ENCODE results near the gene RPL13. TPM values are rescaled to one million over a fixed set of nuclear protein-coding genes. Genes with fewer than 3 reads are reported as not detected.

The RPL13 gene
- total and polyA plus RNA-seq, 2 donors (not counting 1 experiment from before 2014, with no cell fraction given), result 1,442 to 3,823 TPM

GRCh38 chr16:89599451-89599858, 39.0 kb downstream of the RPL13 start:
- Histone ChIP-seq H3K9ac (ENCODE audit: insufficient read depth, low read length) (no peak overlapping the region), H3K4me2 (ENCODE audit: extremely low read depth, insufficient read depth, low read length) (no peak overlapping the region), H3K9me3 (ENCODE audit: control insufficient read depth, insufficient read depth, low read depth, low read length) (no peaks in the 10 kb centered on the region), H4K20me1 (ENCODE audit: control insufficient read depth, extremely low read depth, insufficient read depth, low read length) (no peaks in the 10 kb centered on the region), H3K4me3 (replicated peaks in 1 of 4; ENCODE audit: control extremely low read depth in 1 of 4, insufficient read depth in 1 of 4, low read depth in 3 of 4, low read length in 4 of 4) (no peak overlapping the region), H2AFZ (ENCODE audit: low read length) (no peak overlapping the region), H3K4me1 (ENCODE audit: control insufficient read depth, extremely low read depth, insufficient read depth, low read length) (peaks cover 12% of the 10 kb centered on the region), H3K79me2 (ENCODE audit: control insufficient read depth, insufficient read depth, low read length) (no peaks in the 10 kb centered on the region), H3K27ac (ENCODE audit: insufficient read depth, low read length) (no peak overlapping the region), H3K36me3 (ENCODE audit: control insufficient read depth, insufficient read depth, low read length) (peaks cover 3% of the 10 kb centered on the region), H3K27me3 (ENCODE audit: control insufficient read depth, insufficient read depth, low read length) (no peaks in the 10 kb centered on the region)
- TF ChIP-seq CTCF (conservative IDR thresholded peaks at IDR 0.05 in 1 of 2, IDR thresholded peaks at IDR 0.05 in 1 of 2; ENCODE audit: low read depth in 1 of 2, low read length in 2 of 2) (peak in 1 of 2 donors; percentile 30), EZH2 (IDR thresholded peaks at IDR 0.05; ENCODE audit: low read length, missing control alignments) (no peak)
- DNase-seq (ENCODE audit: low read depth in 2 of 2), result no peak

GRCh38 chr16:89599902-89600301, 39.4 kb downstream of the RPL13 start:
- Histone ChIP-seq H3K9me3 (ENCODE audit: control insufficient read depth, insufficient read depth, low read depth, low read length) (no peaks in the 10 kb centered on the region), H3K27ac (ENCODE audit: insufficient read depth, low read length) (no peak overlapping the region), H3K27me3 (ENCODE audit: control insufficient read depth, insufficient read depth, low read length) (no peaks in the 10 kb centered on the region), H3K79me2 (ENCODE audit: control insufficient read depth, insufficient read depth, low read length) (no peaks in the 10 kb centered on the region), H3K36me3 (ENCODE audit: control insufficient read depth, insufficient read depth, low read length) (peaks cover 3% of the 10 kb centered on the region), H3K4me2 (ENCODE audit: extremely low read depth, insufficient read depth, low read length) (no peak overlapping the region), H3K4me3 (replicated peaks in 1 of 4; ENCODE audit: control extremely low read depth in 1 of 4, insufficient read depth in 1 of 4, low read depth in 3 of 4, low read length in 4 of 4) (no peak overlapping the region), H3K9ac (ENCODE audit: insufficient read depth, low read length) (no peak overlapping the region), H2AFZ (ENCODE audit: low read length) (no peak overlapping the region), H4K20me1 (ENCODE audit: control insufficient read depth, extremely low read depth, insufficient read depth, low read length) (no peaks in the 10 kb centered on the region), H3K4me1 (ENCODE audit: control insufficient read depth, extremely low read depth, insufficient read depth, low read length) (peaks cover 12% of the 10 kb centered on the region)
- TF ChIP-seq CTCF (conservative IDR thresholded peaks at IDR 0.05 in 1 of 2, IDR thresholded peaks at IDR 0.05 in 1 of 2; ENCODE audit: low read depth in 1 of 2, low read length in 2 of 2) (no peak), EZH2 (IDR thresholded peaks at IDR 0.05; ENCODE audit: low read length, missing control alignments) (no peak)
- no peak for DNase-seq (ENCODE audit: low read depth in 2 of 2)

GRCh38 chr16:89600427-89600826, 39.9 kb downstream of the RPL13 start:
- Histone ChIP-seq H3K4me1 (ENCODE audit: control insufficient read depth, extremely low read depth, insufficient read depth, low read length) (peaks cover 12% of the 10 kb centered on the region), H3K36me3 (ENCODE audit: control insufficient read depth, insufficient read depth, low read length) (peaks cover 3% of the 10 kb centered on the region), H3K9me3 (ENCODE audit: control insufficient read depth, insufficient read depth, low read depth, low read length) (no peaks in the 10 kb centered on the region), H3K27me3 (ENCODE audit: control insufficient read depth, insufficient read depth, low read length) (no peaks in the 10 kb centered on the region), H3K79me2 (ENCODE audit: control insufficient read depth, insufficient read depth, low read length) (no peaks in the 10 kb centered on the region), H4K20me1 (ENCODE audit: control insufficient read depth, extremely low read depth, insufficient read depth, low read length) (no peaks in the 10 kb centered on the region), H3K27ac (ENCODE audit: insufficient read depth, low read length) (no peak overlapping the region), H3K4me3 (replicated peaks in 1 of 4; ENCODE audit: control extremely low read depth in 1 of 4, insufficient read depth in 1 of 4, low read depth in 3 of 4, low read length in 4 of 4) (no peak overlapping the region), H3K4me2 (ENCODE audit: extremely low read depth, insufficient read depth, low read length) (no peak overlapping the region), H3K9ac (ENCODE audit: insufficient read depth, low read length) (no peak overlapping the region), H2AFZ (ENCODE audit: low read length) (no peak overlapping the region)
- no peak for DNase-seq (ENCODE audit: low read depth in 2 of 2)
- TF ChIP-seq CTCF (conservative IDR thresholded peaks at IDR 0.05 in 1 of 2, IDR thresholded peaks at IDR 0.05 in 1 of 2; ENCODE audit: low read depth in 1 of 2, low read length in 2 of 2) (no peak), EZH2 (IDR thresholded peaks at IDR 0.05; ENCODE audit: low read length, missing control alignments) (no peak)

Data from fibroblast of lung (primary cell).